ENCODE results near the gene ARHGAP19.

Gene ARHGAP19

GRCh38 chr10:97228130-97228774 is 64.2 kb downstream of the ARHGAP19 start:
- DNase-seq: no peak

- no peak for DNase-seq
Observed at GRCh38 chr10:97226398-97226797, 66.0 kb downstream of the ARHGAP19 start.

GRCh38 chr10:97224483-97225435 is 67.7 kb downstream of the ARHGAP19 start:
- DNase-seq: no peak

- DNase-seq: peak; percentile 6
Observed at GRCh38 chr10:97222326-97222961, 70.0 kb downstream of the ARHGAP19 start.

- peak; percentile 45 for DNase-seq
Observed at GRCh38 chr10:97220355-97220754, 72.1 kb downstream of the ARHGAP19 start.

- DNase-seq: no peak
Observed at GRCh38 chr10:97217299-97217698, 75.1 kb downstream of the ARHGAP19 start.

GRCh38 chr10:97215619-97216260 is 76.7 kb downstream of the ARHGAP19 start:
- DNase-seq: no peak

- no peak for DNase-seq
Observed at GRCh38 chr10:97213431-97213830, 79.0 kb downstream of the ARHGAP19 start.

- no peak for DNase-seq
Observed at GRCh38 chr10:97211229-97211628, 81.2 kb downstream of the ARHGAP19 start.

- no peak for DNase-seq
Observed at GRCh38 chr10:97210543-97210960, 81.9 kb downstream of the ARHGAP19 start.

- DNase-seq: no peak
Observed at GRCh38 chr10:97207756-97208346, 84.6 kb downstream of the ARHGAP19 start.

GRCh38 chr10:97207131-97207530 is 85.3 kb downstream of the ARHGAP19 start:
- DNase-seq: no peak

GRCh38 chr10:97204826-97205679 is 87.4 kb downstream of the ARHGAP19 start:
- no peak for DNase-seq

GRCh38 chr10:97203220-97203619 is 89.2 kb downstream of the ARHGAP19 start:
- DNase-seq: no peak

GRCh38 chr10:97200616-97201015 is 91.8 kb downstream of the ARHGAP19 start:
- peak; percentile 22 for DNase-seq

GRCh38 chr10:97199152-97199551 is 93.3 kb downstream of the ARHGAP19 start:
- no peak for DNase-seq

GRCh38 chr10:97197030-97197500 is 95.4 kb downstream of the ARHGAP19 start:
- DNase-seq: no peak

GRCh38 chr10:97196223-97197029 is 96.0 kb downstream of the ARHGAP19 start:
- DNase-seq: peak; percentile 34

GRCh38 chr10:97195706-97196222 is 96.7 kb downstream of the ARHGAP19 start:
- no peak for DNase-seq

- no peak for DNase-seq
Observed at GRCh38 chr10:97192952-97193435, 99.4 kb downstream of the ARHGAP19 start.

All from DMS79 (cell line).